K562 (cell line): ENCODE data around the gene SYNJ2. TPM values are rescaled to one million over a fixed set of nuclear protein-coding genes. Genes with fewer than 3 reads are reported as not detected.

Experiments used
- CLOCK ChIP-seq: fragments of 250-450 bp; sonication (Bioruptor Pico); IDR thresholded peaks from 2 replicates; pipeline ENCODE4 v1.4.0; 2020; ENCODE audit warnings: mild to moderate bottlenecking, moderate library complexity, borderline replicate concordance
- CREB3L1 ChIP-seq: fragments of 450-650 bp; IDR thresholded peaks from 2 replicates; pipeline ENCODE4 v1.6.1; 2014; ENCODE audit warnings: low read depth, mild to moderate bottlenecking, moderate library complexity, borderline replicate concordance
- CXXC5 ChIP-seq: fragments of 250-450 bp; sonication (Bioruptor Pico); IDR thresholded peaks from 2 replicates; pipeline ENCODE4 v1.8.0; 2022; ENCODE audit warnings: inconsistent platforms, mild to moderate bottlenecking, moderate library complexity
- GATA2 ChIP-seq: sonication (generic); formaldehyde crosslinking; IDR thresholded peaks from 2 replicates; pipeline ENCODE4 v1.4.0; 2020; ENCODE audit warnings: mild to moderate bottlenecking, missing genetic modification reagents
- GTF2B ChIP-seq: IDR thresholded peaks from 2 replicates; pipeline ENCODE4 v1.6.1; 2011; ENCODE audit not compliant: insufficient read length; ENCODE audit errors: extremely low read depth
- NFXL1 ChIP-seq: fragments of 450-650 bp; formaldehyde crosslinking; IDR thresholded peaks from 2 replicates; pipeline ENCODE4 v1.4.0; 2021; ENCODE audit warnings: mild to moderate bottlenecking
- PHF8 ChIP-seq: fragments of 200-600 bp; sonication (generic); IDR thresholded peaks from 2 replicates; pipeline ENCODE4 v1.6.1; 2012; ENCODE audit warnings: mixed run types, mild to moderate bottlenecking, inconsistent platforms, low read length, moderate library complexity, borderline replicate concordance
- PPARD ChIP-seq: fragments of 250-450 bp; sonication (Bioruptor Pico); IDR thresholded peaks from 2 replicates; pipeline ENCODE4 v1.8.0; 2022; ENCODE audit warnings: inconsistent platforms, mild to moderate bottlenecking, moderate library complexity
- PREB ChIP-seq: sonication (generic); formaldehyde crosslinking; IDR thresholded peaks from 2 replicates; pipeline ENCODE4 v1.8.1; 2023; ENCODE audit warnings: mild to moderate bottlenecking, missing genetic modification reagents
- PTRF ChIP-seq: fragments of 450-650 bp; IDR thresholded peaks from 2 replicates; pipeline ENCODE4 v1.6.1; 2016; ENCODE audit warnings: mild to moderate bottlenecking, missing genetic modification characterization, missing compliant biosample characterization
- SAFB ChIP-seq: fragments of 200-400 bp; formaldehyde crosslinking; IDR thresholded peaks from 2 replicates; pipeline ENCODE4 v1.6.1; 2017; ENCODE audit warnings: low read depth, low read length, borderline replicate concordance
- SMARCA5 ChIP-seq: fragments of 450-650 bp; IDR thresholded peaks from 2 replicates; pipeline ENCODE4 v1.6.1; 2016
- SREBF2 ChIP-seq: sonication (generic); formaldehyde crosslinking; IDR thresholded peaks from 2 replicates; pipeline ENCODE4 v1.4.0; 2020; ENCODE audit warnings: mild to moderate bottlenecking, missing genetic modification reagents
- TRIM24 ChIP-seq, 2 experiments: fragments of 450-650 bp; IDR thresholded peaks; 2 replicates each; pipeline ENCODE4 v1.6.1; 2016
- ZNF175 ChIP-seq: fragments of 200-800 bp; sonication (Bioruptor generic); IDR thresholded peaks from 2 replicates; pipeline ENCODE4 v1.6.1; 2016; ENCODE audit warnings: low read depth, mild to moderate bottlenecking, missing genetic modification characterization, missing compliant biosample characterization
- ZNF3 ChIP-seq: fragments of 250-450 bp; sonication (Bioruptor Pico); IDR thresholded peaks from 2 replicates; pipeline ENCODE4 v1.5.0; 2021; ENCODE audit warnings: mild to moderate bottlenecking, moderate library complexity
- ZNF436 ChIP-seq: fragments of 250-450, 450-650 bp; sonication (Bioruptor Pico); formaldehyde crosslinking; IDR thresholded peaks from 2 replicates; pipeline ENCODE4 v1.7.0; 2020; ENCODE audit warnings: mild to moderate bottlenecking
- ZNF584 ChIP-seq: fragments of 200-800 bp; sonication (Bioruptor generic); IDR thresholded peaks from 2 replicates; pipeline ENCODE4 v1.6.1; 2016; ENCODE audit warnings: low read depth, mild to moderate bottlenecking, missing genetic modification characterization, missing compliant biosample characterization
- polyA plus RNA-seq, 8 experiments: library from polyadenylated mRNA; depleted of rRNA in 4 of 8; stranded (reverse) in 5 of 8; unstranded in 3 of 8; fragments of >200 nt; fragmentation: Nextera tagmentation in 2 of 8; fragmentation: Illumina TruSeq in 1 of 8; extraction: Ambion mirVana in 2 of 8; extraction: Trizol in 1 of 8; gene quantifications; 2 replicates each; pipeline versions ENCODE4 v1.2.1 to v1.2.3, GENCODE V29; 2011 to 2014; ENCODE audit warnings: inconsistent platforms in 1 of 8, missing spikeins in 1 of 8
- total RNA-seq, 7 experiments: library from RNA; depleted of rRNA in 6 of 7; stranded (reverse); fragments of >200 nt in 6 of 7; fragmentation: Illumina TruSeq in 2 of 7; extraction: Trizol in 2 of 7; gene quantifications; 2 replicates each; pipeline versions ENCODE4 v1.2.1 to v1.2.3, GENCODE V29; 2011 to 2021; ENCODE audit warnings: low replicate concordance in 1 of 7

The SYNJ2 gene
- total and polyA plus RNA-seq, 9 of the 15 experiments (the other 6 are each of a cell fraction or from before 2014, with no cell fraction given): 3.0 to 27.7 (median 17.8) TPM

- TF ChIP-seq CLOCK (CRISPR knock-in tag): no peak
- no peak for TF ChIP-seq GTF2B
- TF ChIP-seq PPARD (CRISPR knock-in tag): no peak
- TF ChIP-seq ZNF3: no peak
- TF ChIP-seq SMARCA5: peak; percentile 57
- TF ChIP-seq CXXC5 (CRISPR knock-in tag): 0 out of 2 replicates have a peak, but pooled peaks have one; percentile 2
- TF ChIP-seq ZNF584: 0 out of 2 replicates have a peak, but pooled peaks have one; percentile 9
- TF ChIP-seq CREB3L1: 0 out of 2 replicates have a peak, but pooled peaks have one; percentile 8
- TF ChIP-seq GATA2 (CRISPR knock-in tag): no peak
- TF ChIP-seq PHF8: 0 out of 2 replicates have a peak, but pooled peaks have one; percentile 30
- no peak for TF ChIP-seq SAFB
- no peak for TF ChIP-seq TRIM24 (IDR thresholded peaks at IDR 0.05)
- no peak for TF ChIP-seq ZNF436 (CRISPR knock-in tag)
- TF ChIP-seq PREB (CRISPR knock-in tag): 0 out of 2 replicates have a peak, but pooled peaks have one; percentile 18
- TF ChIP-seq SREBF2 (CRISPR knock-in tag): 0 out of 2 replicates have a peak, but pooled peaks have one; percentile 48
- TF ChIP-seq NFXL1 (CRISPR knock-in tag): peak; percentile 35; the same call in 1 of the 2 replicates
- 0 out of 2 replicates have a peak, but pooled peaks have one; percentile 13 for TF ChIP-seq ZNF175 (CRISPR knock-in tag)
- TF ChIP-seq PTRF: no peak
Observed at GRCh38 chr6:158040804-158041347, 59.2 kb downstream of the SYNJ2 start (continued).
